GF-D8 (cell line): ENCODE data around the gene NR6A1.

Experiments
- DNase-seq: peaks from one replicate; lab custom pipeline; 2025; lab: John Stamatoyannopoulos, UW

NR6A1 gene

DNA sequence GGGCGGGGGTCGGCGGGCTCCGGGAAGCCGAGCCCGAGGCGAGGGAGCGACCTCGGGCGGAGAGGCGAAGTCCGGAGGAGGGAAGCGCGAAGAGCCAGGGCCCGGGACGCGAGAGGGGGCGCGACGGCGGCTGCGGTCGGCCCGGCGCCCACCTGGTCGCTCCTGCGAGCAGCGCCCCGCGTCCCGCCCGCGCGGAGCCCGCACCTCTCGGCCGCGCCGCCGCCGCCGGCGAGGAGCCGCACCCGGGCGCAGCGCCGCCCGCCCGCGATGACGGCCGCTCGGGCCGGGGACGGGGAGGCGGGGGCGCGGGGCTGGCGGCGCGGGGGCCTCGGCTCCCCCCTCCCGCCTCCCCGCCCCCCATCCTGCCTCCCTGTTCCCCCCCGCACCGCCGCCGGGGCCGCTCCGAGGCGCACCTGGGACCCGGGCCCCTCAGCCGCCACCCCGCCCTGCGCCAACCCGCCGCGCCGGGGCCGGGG, 266.5 kb downstream of the NR6A1 start:
- DNase-seq = no peak

DNA sequence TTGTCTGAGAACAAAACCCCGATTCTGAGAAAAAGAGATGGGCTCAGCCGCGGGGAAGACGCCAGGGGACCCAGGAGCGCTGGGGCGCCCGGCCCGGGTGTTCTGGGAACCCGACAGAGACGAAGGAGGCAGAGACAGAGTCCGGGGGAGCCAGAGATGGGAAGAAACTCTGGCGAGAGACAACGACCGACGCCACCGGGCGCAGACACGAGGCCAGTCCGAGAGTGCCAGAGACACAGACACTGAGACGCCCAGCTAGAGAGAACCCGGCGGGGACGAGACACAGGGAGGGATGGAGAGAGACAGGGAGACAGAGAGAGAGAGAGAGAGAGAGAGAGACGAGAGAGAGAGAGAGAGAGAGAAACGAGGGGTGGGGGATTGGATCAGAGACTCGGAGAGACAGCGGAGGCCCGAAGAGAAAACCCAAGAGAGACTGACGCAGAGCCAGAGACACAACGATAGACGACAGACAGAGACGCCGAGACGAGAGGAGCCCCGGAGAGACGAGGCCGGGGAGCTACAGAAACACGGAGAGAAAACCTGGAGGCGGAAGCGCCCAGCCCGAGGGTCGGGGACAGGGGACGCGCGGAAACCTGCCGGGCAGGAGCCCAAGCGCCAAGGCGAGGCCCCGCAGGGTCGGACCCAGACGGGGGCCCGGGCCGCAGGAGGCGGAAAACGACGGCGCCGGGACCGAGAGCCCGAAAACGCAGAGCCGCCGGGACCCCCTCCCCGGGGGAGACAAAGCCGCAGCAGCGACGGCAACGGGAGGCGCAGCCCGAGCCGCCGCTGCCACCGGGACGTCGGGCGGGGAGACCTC, 267.2 kb downstream of the NR6A1 start:
- no peak for DNase-seq

- no peak for DNase-seq
Observed at GRCh38 chr9:124502711-124503702, 268.1 kb downstream of the NR6A1 start.

DNA sequence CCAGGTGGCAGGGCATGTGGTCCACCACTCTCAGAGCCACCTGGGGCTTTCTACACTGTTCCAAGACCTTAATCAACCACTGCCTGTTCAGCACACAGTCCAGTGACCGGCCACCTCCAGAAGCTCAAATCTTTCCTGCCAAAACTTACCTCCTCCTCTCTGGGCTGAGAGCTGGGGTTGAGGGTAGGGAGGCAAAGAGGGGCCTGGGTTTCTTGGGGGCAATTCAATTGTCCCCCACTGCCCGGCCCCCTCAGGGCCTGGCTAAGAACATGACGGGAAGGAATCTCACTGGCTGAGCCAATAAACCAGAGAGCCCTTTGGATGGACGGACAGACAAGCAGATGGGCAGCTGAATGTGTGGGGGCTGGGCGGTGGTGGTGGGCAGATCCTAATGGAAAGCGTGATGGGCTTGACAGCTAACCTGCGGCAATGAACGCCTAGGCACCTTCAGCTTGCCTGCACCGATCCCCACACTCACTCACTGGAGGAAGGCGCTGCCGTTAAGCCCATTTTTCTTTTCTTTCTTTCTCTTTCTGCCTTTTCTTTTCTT, 269.3 kb downstream of the NR6A1 start:
- no peak for DNase-seq

DNA sequence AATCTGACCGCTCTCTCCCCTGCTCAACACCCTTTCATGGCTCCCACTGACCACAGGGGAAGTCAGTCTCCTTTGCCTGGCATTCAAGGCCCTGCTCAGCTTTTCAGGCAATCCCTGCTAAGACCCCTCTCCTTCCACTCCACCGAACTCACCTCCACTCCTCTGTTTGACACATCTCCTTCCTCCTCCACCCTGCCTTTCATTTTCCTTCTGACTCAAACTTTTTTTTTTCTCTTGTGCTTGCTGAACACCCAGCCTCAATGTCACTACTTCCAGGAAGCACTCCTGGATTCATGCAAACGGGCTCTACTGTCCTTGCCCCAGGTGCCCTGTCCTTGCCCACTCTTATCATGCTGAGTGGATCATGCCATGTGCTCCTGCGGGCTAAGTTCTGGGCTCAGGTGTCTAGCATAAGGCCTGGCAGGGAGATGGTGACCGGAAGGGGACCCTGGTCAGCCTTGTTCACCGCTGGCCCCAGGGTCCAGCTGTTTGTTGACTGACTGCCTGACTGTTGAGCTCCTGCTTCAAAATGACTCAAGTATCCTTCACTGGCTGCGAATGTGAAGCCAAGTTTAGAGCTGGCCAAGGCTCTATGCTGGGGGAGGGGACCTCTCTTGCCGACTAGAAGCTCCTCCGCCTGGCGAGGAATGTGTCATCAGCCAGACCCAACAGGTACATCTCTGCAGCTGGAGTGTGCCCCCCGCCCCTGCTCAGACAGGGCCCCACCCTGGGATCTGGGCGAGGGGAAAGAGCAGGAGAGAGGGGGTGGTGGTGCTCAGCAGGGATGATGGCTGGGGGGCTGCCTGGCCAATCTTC, 270.1 kb downstream of the NR6A1 start:
- no peak for DNase-seq

DNA sequence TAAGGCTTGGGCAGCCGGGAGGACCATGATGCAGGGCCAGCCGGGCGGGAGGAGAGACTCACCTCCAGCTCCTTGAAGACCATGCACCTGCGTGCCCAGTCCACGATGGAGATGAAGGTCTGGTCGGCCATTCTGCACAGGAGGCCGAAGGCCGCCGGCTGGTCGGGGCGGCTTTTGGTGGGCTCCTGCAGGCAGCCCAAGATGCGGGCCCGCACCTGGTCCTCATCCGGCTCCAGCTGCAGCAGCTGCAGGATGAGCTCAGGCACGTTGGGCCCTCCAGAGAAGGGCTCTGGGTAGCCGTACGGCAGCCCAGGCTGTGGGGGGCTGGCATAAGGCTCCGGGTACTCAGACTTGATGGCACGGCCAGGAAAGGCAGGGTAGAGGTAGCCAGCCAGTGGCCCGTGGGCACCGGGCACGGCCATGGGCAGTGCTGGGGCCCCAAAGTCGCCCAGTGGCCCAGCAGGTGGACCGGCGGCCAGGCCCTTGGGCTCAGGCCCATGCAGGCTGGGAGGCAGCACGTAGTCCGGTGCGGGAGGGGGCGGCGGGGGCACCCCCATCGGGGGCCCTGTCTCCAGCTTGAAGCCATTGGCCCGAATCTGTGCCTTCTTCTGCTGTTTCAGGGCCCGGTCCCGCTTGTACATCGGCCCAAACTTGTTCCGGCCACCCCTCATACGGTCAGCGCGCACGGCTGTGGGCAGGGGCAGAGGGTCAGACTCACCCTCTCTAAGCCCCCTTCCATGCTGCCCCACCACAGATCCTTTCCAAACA, 270.9 kb downstream of the NR6A1 start:
- DNase-seq = no peak

- no peak for DNase-seq
Observed at GRCh38 chr9:124499216-124499615, 271.9 kb downstream of the NR6A1 start.

GRCh38 chr9:124498499-124499146, 272.5 kb downstream of the NR6A1 start:
- no peak for DNase-seq

GRCh38 chr9:124498040-124498439, 273.1 kb downstream of the NR6A1 start:
- DNase-seq = no peak

DNA sequence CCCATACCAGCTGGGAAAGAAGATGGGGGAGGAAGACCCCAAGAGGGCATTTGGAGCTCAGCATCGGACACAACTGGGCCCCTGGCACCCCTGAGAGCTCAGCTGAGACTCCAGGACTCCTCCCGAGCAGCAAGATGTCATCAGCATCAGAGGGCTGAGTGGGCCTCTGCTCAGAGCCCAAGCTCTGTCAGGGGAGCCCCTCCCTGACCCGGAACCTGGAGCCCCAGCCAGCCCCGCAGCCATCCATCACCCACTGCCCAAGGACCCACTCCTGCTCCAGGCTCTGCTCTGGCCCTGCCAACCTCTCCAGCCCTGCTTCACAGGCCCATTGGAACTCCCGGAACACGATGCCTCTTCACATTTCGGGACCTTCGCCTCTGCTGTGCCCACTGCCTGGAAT, 273.7 kb downstream of the NR6A1 start:
- DNase-seq = no peak

GRCh38 chr9:124496463-124496862, 274.6 kb downstream of the NR6A1 start:
- no peak for DNase-seq

GRCh38 chr9:124496075-124496449, 275.0 kb downstream of the NR6A1 start:
- no peak for DNase-seq

GRCh38 chr9:124495126-124496074, 275.7 kb downstream of the NR6A1 start:
- DNase-seq = no peak

DNA sequence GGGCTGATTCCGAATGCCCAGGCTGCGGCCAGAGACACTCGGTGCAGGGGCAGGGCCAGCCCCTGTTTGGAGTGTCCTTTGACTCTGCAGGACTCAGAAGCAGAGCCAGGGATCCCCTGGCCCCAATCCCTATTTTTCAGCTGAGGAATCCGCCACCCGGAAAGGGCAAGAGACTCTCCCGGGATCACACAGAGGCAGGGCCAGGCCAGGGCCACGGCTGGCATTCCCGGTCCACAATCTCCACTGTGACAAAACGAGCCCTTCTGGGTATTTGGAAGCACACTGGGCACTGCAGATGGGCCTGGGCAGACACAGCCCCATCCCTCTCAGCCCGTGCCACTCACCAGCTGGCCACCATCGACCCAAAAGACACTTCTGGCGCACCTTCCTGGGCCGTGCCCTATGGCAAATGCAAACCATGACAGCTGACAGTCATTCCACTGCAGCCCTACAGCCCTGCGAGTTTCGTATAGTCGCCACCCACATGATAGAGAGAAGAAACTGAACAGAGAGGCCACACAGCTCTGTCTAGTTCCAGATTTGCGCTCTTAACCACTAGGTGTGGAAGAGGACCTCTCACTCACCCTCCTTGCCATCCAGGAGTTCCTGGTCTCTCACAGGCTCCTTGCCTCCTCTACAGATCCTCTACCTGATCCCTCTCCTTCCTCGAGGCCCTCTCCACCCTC, 277.2 kb downstream of the NR6A1 start:
- DNase-seq = no peak

DNA sequence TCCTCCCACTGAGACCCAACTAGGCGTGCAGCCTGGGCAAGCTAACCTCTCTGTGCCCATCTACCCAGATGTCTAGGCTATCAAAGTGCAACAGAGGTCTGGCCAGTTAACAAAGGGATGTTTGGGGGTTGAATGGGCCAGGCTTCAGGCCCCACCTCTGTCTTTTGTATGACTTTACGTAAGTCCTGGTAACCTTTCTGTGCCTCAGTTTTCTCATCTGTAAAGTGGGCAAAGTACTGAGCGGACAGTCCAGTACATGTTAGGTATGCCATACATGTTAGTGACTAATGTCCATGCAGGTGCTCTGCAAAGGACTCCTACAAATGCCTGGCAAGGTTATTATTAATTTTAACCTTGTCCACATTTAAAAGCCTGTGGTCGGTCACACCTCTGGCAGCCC, 277.9 kb downstream of the NR6A1 start:
- DNase-seq = no peak

- no peak for DNase-seq
Observed at GRCh38 chr9:124492818-124493217, 278.3 kb downstream of the NR6A1 start.

- DNase-seq = no peak
Observed at GRCh38 chr9:124491049-124491975, 279.8 kb downstream of the NR6A1 start.
